ENCODE measurements around the gene FAAP20. TPM values are rescaled to one million over a fixed set of nuclear protein-coding genes. Genes with fewer than 3 reads are reported as not detected.

The FAAP20 gene
- total RNA-seq, 1 experiment from 2014 or later: 72.1 TPM

DNA sequence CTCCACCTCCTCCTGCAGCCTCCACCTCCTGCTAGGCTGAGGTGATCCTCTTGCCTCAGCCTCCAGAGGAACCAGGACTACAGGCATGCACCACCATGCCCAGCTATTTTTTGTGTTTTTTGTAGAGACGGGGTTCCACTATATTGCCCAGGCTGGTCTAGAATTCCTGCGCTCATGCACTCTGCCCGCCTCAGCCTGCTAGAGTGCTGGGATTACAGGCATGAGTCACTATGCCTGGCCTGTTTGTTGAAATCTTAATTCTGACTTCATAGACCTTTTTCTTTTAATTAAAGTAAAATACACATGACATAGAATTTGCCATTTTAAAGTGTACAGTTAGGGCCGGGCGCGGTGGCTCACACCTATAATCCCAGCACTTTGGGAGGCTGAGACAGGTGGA lies 42.7 kb downstream of the FAAP20 start:
- CTCF ChIA-PET: no interaction called here
- Histone ChIP-seq H4K20me1 (ENCODE audit: insufficient read depth) (no peaks in the 10 kb centered on the region), H3K4me3 (no peak overlapping the region), H2AFZ (no peak overlapping the region), H3K9me2 (ENCODE audit: insufficient read depth) (no peaks in the 10 kb centered on the region), H3K27me3 (ENCODE audit: insufficient read depth, low read depth) (no peaks in the 10 kb centered on the region), H3K36me3 (ENCODE audit: low read depth) (no peaks in the 10 kb centered on the region), H3K4me2 (no peak overlapping the region), H3K27ac (no peak overlapping the region), H3K79me2 (ENCODE audit: low read depth) (no peaks in the 10 kb centered on the region), H3K4me1 (replicated peaks; ENCODE audit: insufficient read depth) (no peaks in the 10 kb centered on the region), H3F3A (ENCODE audit: insufficient read depth, low read depth) (no peaks in the 10 kb centered on the region), H3K9me3 (ENCODE audit: insufficient read depth, low read depth) (no peaks in the 10 kb centered on the region)
- DNase-seq: no peak
- no peak for TF ChIP-seq EZH2 (IDR thresholded peaks at IDR 0.05; ENCODE audit: low read depth)
- TF ChIP-seq, protein P1, sequence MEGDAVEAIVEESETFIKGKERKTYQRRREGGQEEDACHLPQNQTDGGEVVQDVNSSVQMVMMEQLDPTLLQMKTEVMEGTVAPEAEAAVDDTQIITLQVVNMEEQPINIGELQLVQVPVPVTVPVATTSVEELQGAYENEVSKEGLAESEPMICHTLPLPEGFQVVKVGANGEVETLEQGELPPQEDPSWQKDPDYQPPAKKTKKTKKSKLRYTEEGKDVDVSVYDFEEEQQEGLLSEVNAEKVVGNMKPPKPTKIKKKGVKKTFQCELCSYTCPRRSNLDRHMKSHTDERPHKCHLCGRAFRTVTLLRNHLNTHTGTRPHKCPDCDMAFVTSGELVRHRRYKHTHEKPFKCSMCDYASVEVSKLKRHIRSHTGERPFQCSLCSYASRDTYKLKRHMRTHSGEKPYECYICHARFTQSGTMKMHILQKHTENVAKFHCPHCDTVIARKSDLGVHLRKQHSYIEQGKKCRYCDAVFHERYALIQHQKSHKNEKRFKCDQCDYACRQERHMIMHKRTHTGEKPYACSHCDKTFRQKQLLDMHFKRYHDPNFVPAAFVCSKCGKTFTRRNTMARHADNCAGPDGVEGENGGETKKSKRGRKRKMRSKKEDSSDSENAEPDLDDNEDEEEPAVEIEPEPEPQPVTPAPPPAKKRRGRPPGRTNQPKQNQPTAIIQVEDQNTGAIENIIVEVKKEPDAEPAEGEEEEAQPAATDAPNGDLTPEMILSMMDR (conservative IDR thresholded peaks at IDR 0.05): no peak
- POLR2A ChIA-PET (ENCODE audit: unreplicated experiment): no interaction called here
- intact Hi-C loops (cut with micrococcal nuclease; ENCODE audit: unreplicated experiment): no loop called here
- no TSS peak for BruUV-seq (replicated peaks)

DNA sequence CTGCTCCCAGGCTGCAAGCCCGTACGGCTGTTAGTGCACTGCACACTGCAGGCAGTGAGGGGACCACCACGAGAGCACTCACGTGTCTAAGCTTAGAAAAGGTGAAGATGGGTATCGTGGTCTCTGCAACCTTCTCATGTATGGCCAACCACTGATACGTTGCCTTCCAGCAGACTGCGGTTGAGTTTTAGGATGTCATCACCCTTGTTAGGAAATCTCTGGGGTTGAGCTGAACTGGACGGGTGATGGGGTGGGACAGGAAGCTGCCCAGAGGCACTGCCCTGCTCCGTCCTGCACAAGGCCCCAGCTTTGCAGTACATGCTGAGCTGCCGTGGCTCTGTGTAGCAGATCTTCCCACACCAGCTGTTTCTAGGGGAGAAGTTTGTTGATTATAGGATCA lies 43.3 kb downstream of the FAAP20 start:
- no peak for DNase-seq
- H3K79me2 ChIP-seq (ENCODE audit: low read depth): no peaks in the 10 kb centered on the region
- no peaks in the 10 kb centered on the region for H3F3A ChIP-seq (ENCODE audit: insufficient read depth, low read depth)
- no peak overlapping the region for H2AFZ ChIP-seq
- H3K4me3 ChIP-seq: no peak overlapping the region
- no TSS peak for BruUV-seq (replicated peaks)
- POLR2A ChIA-PET (ENCODE audit: unreplicated experiment): no interaction called here
- TF ChIP-seq EZH2 (IDR thresholded peaks at IDR 0.05; ENCODE audit: low read depth): no peak
- TF ChIP-seq, protein P1 (conservative IDR thresholded peaks at IDR 0.05): no peak
- CTCF ChIA-PET: no interaction called here
- intact Hi-C loops (cut with micrococcal nuclease; ENCODE audit: unreplicated experiment): no loop called here
- no peaks in the 10 kb centered on the region for H4K20me1 ChIP-seq (ENCODE audit: insufficient read depth)
- no peak overlapping the region for H3K27ac ChIP-seq
- H3K27me3 ChIP-seq (ENCODE audit: insufficient read depth, low read depth): no peaks in the 10 kb centered on the region
- H3K4me2 ChIP-seq: no peak overlapping the region
- no peaks in the 10 kb centered on the region for H3K36me3 ChIP-seq (ENCODE audit: low read depth)
- H3K9me3 ChIP-seq (ENCODE audit: insufficient read depth, low read depth): no peaks in the 10 kb centered on the region
- H3K4me1 ChIP-seq (replicated peaks; ENCODE audit: insufficient read depth): no peaks in the 10 kb centered on the region
- no peaks in the 10 kb centered on the region for H3K9me2 ChIP-seq (ENCODE audit: insufficient read depth)

DNA sequence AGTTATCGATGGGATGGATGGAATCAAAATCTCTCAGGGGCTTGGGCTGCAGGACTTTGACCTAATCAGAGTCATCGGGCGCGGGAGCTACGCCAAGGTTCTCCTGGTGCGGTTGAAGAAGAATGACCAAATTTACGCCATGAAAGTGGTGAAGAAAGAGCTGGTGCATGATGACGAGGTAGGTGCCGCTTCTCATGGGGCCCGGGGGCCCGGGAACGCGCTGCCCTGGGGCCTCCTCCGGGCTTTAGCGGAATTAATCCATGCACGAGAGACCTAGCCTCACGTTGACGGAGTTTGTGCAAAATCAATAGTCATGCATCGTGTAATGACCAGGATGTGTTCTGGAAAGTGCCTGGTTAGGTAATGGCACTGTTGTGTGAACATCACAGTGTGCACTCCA lies 43.8 kb downstream of the FAAP20 start:
- BruUV-seq (replicated peaks): no TSS peak
- H3F3A ChIP-seq (ENCODE audit: insufficient read depth, low read depth): no peaks in the 10 kb centered on the region
- POLR2A ChIA-PET (ENCODE audit: unreplicated experiment): no interaction called here
- no peak overlapping the region for H3K4me3 ChIP-seq
- no peaks in the 10 kb centered on the region for H3K9me2 ChIP-seq (ENCODE audit: insufficient read depth)
- CTCF ChIA-PET: no interaction called here
- no peak overlapping the region for H3K27ac ChIP-seq
- H3K79me2 ChIP-seq (ENCODE audit: low read depth): no peaks in the 10 kb centered on the region
- no peak for DNase-seq
- no peak overlapping the region for H3K4me2 ChIP-seq
- H3K4me1 ChIP-seq (replicated peaks; ENCODE audit: insufficient read depth): no peaks in the 10 kb centered on the region
- H3K27me3 ChIP-seq (ENCODE audit: insufficient read depth, low read depth): no peaks in the 10 kb centered on the region
- H4K20me1 ChIP-seq (ENCODE audit: insufficient read depth): no peaks in the 10 kb centered on the region
- no peaks in the 10 kb centered on the region for H3K36me3 ChIP-seq (ENCODE audit: low read depth)
- H3K9me3 ChIP-seq (ENCODE audit: insufficient read depth, low read depth): no peaks in the 10 kb centered on the region
- no peak overlapping the region for H2AFZ ChIP-seq
- intact Hi-C loops (cut with micrococcal nuclease; ENCODE audit: unreplicated experiment): no loop called here
- TF ChIP-seq EZH2 (IDR thresholded peaks at IDR 0.05; ENCODE audit: low read depth): no peak
- TF ChIP-seq, protein P1 (conservative IDR thresholded peaks at IDR 0.05): no peak

All from PC-9 (cell line).